H1 (cell line): ENCODE results near the gene FSIP1. TPM values are rescaled to one million over a fixed set of nuclear protein-coding genes. Genes with fewer than 3 reads are reported as not detected.

Experiments used
- CTCF ChIA-PET: fragments of 300-600 bp; sonication (Branson Sonifier 250); formaldehyde crosslinking; loops from one replicate; lab custom pipeline; 2021; ENCODE audit not compliant: partially characterized antibody; lab: Charles Lee
- POLR2A ChIA-PET: fragments of 300-600 bp; sonication (Branson Sonifier 250); formaldehyde crosslinking; loops from one replicate; lab custom pipeline; 2021; ENCODE audit warnings: inconsistent platforms; ENCODE audit not compliant: partially characterized antibody; lab: Charles Lee
- DNase-seq, 2 experiments: peaks; one replicate each; pipeline versions ENCODE4 v3.0.0 to v3.0.0-alpha.2; 2010 to 2022; ENCODE audit warnings: low spot score in 2 of 2, low read depth in 1 of 2, mixed read lengths in 1 of 2
- FAIRE-seq: peaks from 2 replicates; lab custom pipeline; 2011; peaks lifted over from hg19 to GRCh38; lab: Jason Lieb, UNC
- H2AFZ ChIP-seq: 2 replicates; pipeline ENCODE4 v1.8.1; 2012; ENCODE audit warnings: low read length, inconsistent platforms
- H2AK5ac ChIP-seq: 2 replicates; pipeline ENCODE4 v1.6.1; 2013; ENCODE audit warnings: low read depth, low read length
- H2BK120ac ChIP-seq: replicated peaks from 2 replicates; pipeline ENCODE3; 2013; ENCODE audit warnings: low read depth, low read length, inconsistent platforms
- H2BK12ac ChIP-seq: 2 replicates; pipeline ENCODE4 v1.6.1; 2013; ENCODE audit warnings: low read depth, low read length
- H2BK15ac ChIP-seq: 2 replicates; pipeline ENCODE4 v1.6.1; 2013; ENCODE audit warnings: low read length
- H2BK20ac ChIP-seq: 2 replicates; pipeline ENCODE4 v1.6.1; 2013; ENCODE audit warnings: low read length
- H2BK5ac ChIP-seq: 2 replicates; pipeline ENCODE4 v1.6.1; 2013; ENCODE audit warnings: low read depth, low read length
- H3K14ac ChIP-seq: 2 replicates; pipeline ENCODE4 v1.6.1; 2013; ENCODE audit warnings: inconsistent platforms; ENCODE audit not compliant: insufficient read length
- H3K18ac ChIP-seq: 2 replicates; pipeline ENCODE4 v1.6.1; 2013; ENCODE audit warnings: low read length; ENCODE audit errors: extremely low read depth
- H3K23ac ChIP-seq: 2 replicates; pipeline ENCODE4 v1.6.1; 2013; ENCODE audit warnings: inconsistent platforms; ENCODE audit not compliant: insufficient read length
- H3K23me2 ChIP-seq: 2 replicates; pipeline ENCODE4 v1.6.1; 2013; ENCODE audit warnings: low read depth, low read length
- H3K27ac ChIP-seq: 2 replicates; pipeline ENCODE4 v1.6.1; 2011; ENCODE audit warnings: low read depth, low read length, inconsistent platforms
- H3K27me3 ChIP-seq, 4 experiments: replicated peaks in 1 of 4; 1 replicate in 1 of 4; 2 replicates in 3 of 4; pipeline versions ENCODE4 v1.6.1 to v1.8.1; 2011 to 2013; ENCODE audit warnings: low read length in 3 of 4, mild to moderate bottlenecking in 3 of 4, inconsistent platforms in 2 of 4, mixed read lengths in 2 of 4, moderate library complexity in 1 of 4; ENCODE audit not compliant: control insufficient read depth in 3 of 4, insufficient read depth in 3 of 4; ENCODE audit errors: extremely low read depth in 1 of 4
- H3K36me3 ChIP-seq, 4 experiments: 2 replicates each; pipeline versions ENCODE4 v1.6.1 to v1.8.1; 2011 to 2013; ENCODE audit warnings: mild to moderate bottlenecking in 4 of 4, low read length in 3 of 4, moderate library complexity in 2 of 4, control low read depth in 1 of 4, inconsistent platforms in 1 of 4; ENCODE audit not compliant: insufficient read depth in 4 of 4, control insufficient read depth in 2 of 4
- H3K4ac ChIP-seq: replicated peaks from 2 replicates; pipeline ENCODE3; 2013; ENCODE audit warnings: low read length, low read depth, mixed read lengths, inconsistent platforms; ENCODE audit not compliant: insufficient read length
- H3K4me1 ChIP-seq, 4 experiments: replicated peaks in 1 of 4; 1 replicate in 1 of 4; 2 replicates in 3 of 4; pipeline versions ENCODE4 v1.6.1 to v1.8.1; 2011 to 2013; ENCODE audit warnings: low read length in 3 of 4, inconsistent platforms in 2 of 4, mixed read lengths in 1 of 4; ENCODE audit not compliant: insufficient read depth in 4 of 4, control insufficient read depth in 3 of 4
- H3K4me2 ChIP-seq, 2 experiments: 2 replicates each; pipeline versions ENCODE4 v1.6.1 to v1.8.1; 2011 to 2013; ENCODE audit warnings: low read depth in 2 of 2, low read length in 2 of 2, control low read depth in 1 of 2, inconsistent platforms in 1 of 2, mild to moderate bottlenecking in 1 of 2; ENCODE audit not compliant: insufficient read depth in 1 of 2
- H3K4me3 ChIP-seq, 4 experiments: fragments of 200-600, 300-600 bp in 1 of 4; sonication (generic), shearing (Covaris generic), sonication (Bioruptor Twin) in 1 of 4; 2 replicates each; pipeline versions ENCODE4 v1.5.1 to v1.8.1; 2011 to 2016; ENCODE audit warnings: low read length in 4 of 4, low read depth in 3 of 4, control low read depth in 2 of 4, inconsistent platforms in 2 of 4, mild to moderate bottlenecking in 2 of 4, mixed read lengths in 1 of 4, moderate library complexity in 1 of 4; ENCODE audit not compliant: insufficient read depth in 2 of 4; ENCODE audit errors: extremely low read depth in 1 of 4
- H3K56ac ChIP-seq: replicated peaks from 2 replicates; pipeline ENCODE3; 2013; ENCODE audit warnings: low read depth, mild to moderate bottlenecking, mixed read lengths, low read length, inconsistent platforms; ENCODE audit not compliant: insufficient read length
- H3K79me1 ChIP-seq: 2 replicates; pipeline ENCODE4 v1.6.1; 2013; ENCODE audit warnings: low read depth, low read length, control low read depth
- H3K79me2 ChIP-seq, 2 experiments: 2 replicates each; pipeline versions ENCODE4 v1.6.1 to v1.8.1; 2012 to 2013; ENCODE audit warnings: low read length in 2 of 2, mild to moderate bottlenecking in 2 of 2, inconsistent platforms in 1 of 2; ENCODE audit not compliant: insufficient read depth in 2 of 2, control insufficient read depth in 1 of 2
- H3K9ac ChIP-seq, 4 experiments: replicated peaks in 1 of 4; 1 replicate in 1 of 4; 2 replicates in 3 of 4; pipeline versions ENCODE4 v1.6.1 to v1.8.1; 2011 to 2013; ENCODE audit warnings: low read depth in 3 of 4, low read length in 3 of 4, control low read depth in 2 of 4, mild to moderate bottlenecking in 2 of 4, moderate library complexity in 2 of 4, inconsistent platforms in 1 of 4; ENCODE audit errors: extremely low read depth in 1 of 4
- H3K9me3 ChIP-seq, 2 experiments: 2 replicates each; pipeline versions ENCODE4 v1.6.1 to v1.8.1; 2012 to 2013; ENCODE audit warnings: mild to moderate bottlenecking in 2 of 2, moderate library complexity in 2 of 2, control low read depth in 1 of 2, inconsistent platforms in 1 of 2, low read depth in 1 of 2, low read length in 1 of 2, mixed read lengths in 1 of 2; ENCODE audit not compliant: insufficient read depth in 2 of 2
- H4K20me1 ChIP-seq, 2 experiments: replicated peaks in 1 of 2; 2 replicates each; pipeline versions ENCODE3 to v1.8.1; 2011 to 2013; ENCODE audit warnings: inconsistent platforms in 2 of 2, low read length in 2 of 2, mild to moderate bottlenecking in 1 of 2; ENCODE audit not compliant: insufficient read depth in 2 of 2, control insufficient read depth in 1 of 2
- H4K5ac ChIP-seq: 2 replicates; pipeline ENCODE4 v1.6.1; 2013; ENCODE audit warnings: low read length, low read depth, mixed read lengths, inconsistent platforms; ENCODE audit not compliant: insufficient read length
- H4K8ac ChIP-seq: 2 replicates; pipeline ENCODE4 v1.8.0; 2013; ENCODE audit warnings: mild to moderate bottlenecking, moderate library complexity, low read length, inconsistent platforms; ENCODE audit not compliant: insufficient read depth; ENCODE audit errors: extremely low read depth
- H4K91ac ChIP-seq: replicated peaks from 2 replicates; pipeline ENCODE3; 2013; ENCODE audit warnings: low read length, mixed read lengths, inconsistent platforms; ENCODE audit not compliant: insufficient read length
- CHD2 ChIP-seq: IDR thresholded peaks from 2 replicates; pipeline ENCODE4 v1.6.1; 2012; ENCODE audit warnings: low read length, improper control_type of control experiment
- CTBP2 ChIP-seq: IDR thresholded peaks from 2 replicates; pipeline ENCODE4 v1.7.0; 2011; ENCODE audit warnings: borderline replicate concordance, mild to moderate bottlenecking, moderate library complexity, mixed read lengths, low read length; ENCODE audit not compliant: insufficient read depth, insufficient read length
- EP300 ChIP-seq, 2 experiments: IDR thresholded peaks; 1 replicate in 1 of 2; 2 replicates in 1 of 2; pipeline ENCODE4 v1.6.1; 2011 to 2012; ENCODE audit warnings: low read depth in 2 of 2, low read length in 2 of 2, mild to moderate bottlenecking in 2 of 2, borderline replicate concordance in 1 of 2, inconsistent platforms in 1 of 2, moderate library complexity in 1 of 2
- KDM1A ChIP-seq: fragments of 200-600, 300-600 bp; sonication (generic); IDR thresholded peaks from 2 replicates; pipeline ENCODE4 v1.7.1; 2016; ENCODE audit warnings: mild to moderate bottlenecking, low read length, borderline replicate concordance
- MAX ChIP-seq: IDR thresholded peaks from 2 replicates; pipeline ENCODE4 v1.6.1; 2012; ENCODE audit warnings: inconsistent platforms
- SP4 ChIP-seq: IDR thresholded peaks from 2 replicates; pipeline ENCODE4 v1.6.1; 2012; ENCODE audit warnings: low read length, inconsistent platforms
- TAF7 ChIP-seq: optimal IDR thresholded peaks from 2 replicates; pipeline ENCODE3; 2011; ENCODE audit warnings: low read depth, mild to moderate bottlenecking, inconsistent platforms, low read length, moderate library complexity, borderline replicate concordance
- TEAD4 ChIP-seq: IDR thresholded peaks from 2 replicates; pipeline ENCODE4 v1.6.1; 2012; ENCODE audit warnings: low read depth, low read length, inconsistent platforms, mixed read lengths
- USF2 ChIP-seq: IDR thresholded peaks from 2 replicates; pipeline ENCODE4 v1.6.1; 2011; ENCODE audit warnings: low read length, improper control_type of control experiment
- WGBS, 2 experiments: shearing (Covaris generic) in 1 of 2; methylation state at CpG; one replicate each; pipeline versions ENCODE4 v1.1.6 to v1.1.7; 2013 to 2015; ENCODE audit warnings: low lambda C conversion rate in 2 of 2, mixed read lengths in 2 of 2, inconsistent platforms in 1 of 2, low coverage in 1 of 2, missing lambda C conversion rate in 1 of 2; ENCODE audit not compliant: insufficient replicate concordance in 2 of 2, insufficient coverage in 1 of 2, insufficient read length in 1 of 2; ENCODE audit errors: extremely low coverage in 1 of 2, missing lambda C conversion rate in 1 of 2; 5-methylcytosine and 5-hydroxymethylcytosine counted together
- polyA plus RNA-seq, 7 experiments: library from polyadenylated mRNA; depleted of rRNA in 3 of 7; stranded (reverse) in 5 of 7; unstranded in 2 of 7; fragments of >200 nt in 5 of 7; fragments of 200-250 nt in 2 of 7; gene quantifications; 1 replicate in 5 of 7; 2 replicates in 1 of 7; 4 replicates in 1 of 7; pipeline versions ENCODE4 v1.2.1 to v1.2.3, GENCODE V29; 2011 to 2013; ENCODE audit warnings: missing spikeins in 2 of 7, mixed read lengths in 2 of 7
- total RNA-seq: library from RNA; stranded (reverse); fragmentation: NEBNext Ultra II Directional; extraction: Animal tissue kit (Norgen Biotek cat#: 25700); gene quantifications from 2 replicates; pipeline ENCODE4 v1.2.1, GENCODE V29; 2021

FSIP1 gene
- total and polyA plus RNA-seq, 2 of the 8 experiments (the other 6 are each of a cell fraction or from before 2014, with no cell fraction given): 0.18 to 1.3 TPM

- H2BK5ac ChIP-seq: no peak overlapping the region
- H2BK15ac ChIP-seq: no peak overlapping the region
- H4K8ac ChIP-seq: no peak overlapping the region
- H2BK120ac ChIP-seq: no peak overlapping the region
- TF ChIP-seq USF2 (no peak), CHD2 (no peak), MAX (no peak), KDM1A (0 out of 2 replicates have a peak, but pooled peaks have one; percentile 38), TAF7 (no peak), EP300 (IDR thresholded peaks at IDR 0.05; ENCODE audit: borderline replicate concordance in 1 of 2, low read depth in 2 of 2, low read length in 2 of 2) (no peak), SP4 (no peak), CTBP2 (no peak), TEAD4 (no peak)
- ChIA-PET POLR2A (no interaction called here), CTCF (interaction anchor here (1.5 kb wide), 1 partner anchor 27 kb away, joined by 4 read pairs; no protein-coding TSS in a partner anchor)
- 89% methylated on average over 4 of the region's 4 CpGs; no CpG with 5 or more reads in 1 of the 2 experiments for WGBS, 2 experiments
- no peaks in the 10 kb centered on the region for H3K23me2 ChIP-seq
- H3K4me1 ChIP-seq: no peaks in the 10 kb centered on the region
- H3K4me2 ChIP-seq: no peak overlapping the region
- H2AFZ ChIP-seq: no peak overlapping the region
- no peak overlapping the region for H3K14ac ChIP-seq
- H3K79me2 ChIP-seq: no peaks in the 10 kb centered on the region
- H2AK5ac ChIP-seq: no peak overlapping the region
- H4K20me1 ChIP-seq: no peaks in the 10 kb centered on the region
- no peak overlapping the region for H4K5ac ChIP-seq
- no peak overlapping the region for H3K27ac ChIP-seq
- H4K91ac ChIP-seq: no peak overlapping the region
- no peak overlapping the region for H3K4me3 ChIP-seq
- no peaks in the 10 kb centered on the region for H3K27me3 ChIP-seq
- no peaks in the 10 kb centered on the region for H3K36me3 ChIP-seq
- no peak overlapping the region for H3K9ac ChIP-seq
- no peak overlapping the region for H3K4ac ChIP-seq
- H3K23ac ChIP-seq: no peak overlapping the region
- H2BK20ac ChIP-seq: no peak overlapping the region
- H3K79me1 ChIP-seq: no peaks in the 10 kb centered on the region
- no peak for FAIRE-seq
- H3K9me3 ChIP-seq: no peaks in the 10 kb centered on the region
- DNase-seq: no peak
- H3K18ac ChIP-seq: no peak overlapping the region
- no peak overlapping the region for H2BK12ac ChIP-seq
- no peak overlapping the region for H3K56ac ChIP-seq
These were observed 53.1 kb downstream of the FSIP1 start for GRCh38 chr15:39729500-39729899.
